GM12891 (cell line): ENCODE results near the gene AGTPBP1.

Experiments used
- POLR2A ChIP-seq: IDR thresholded peaks from 2 replicates; pipeline ENCODE4 v1.6.1; 2011; ENCODE audit warnings: low read depth, low read length, control low read depth
- POLR2AphosphoS5 ChIP-seq: IDR thresholded peaks from 2 replicates; pipeline ENCODE4 v1.6.1; 2011; ENCODE audit warnings: low read depth, low read length, control low read depth
- TAF1 ChIP-seq: IDR thresholded peaks from 2 replicates; pipeline ENCODE4 v1.6.1; 2011; ENCODE audit warnings: low read depth, low read length, control low read depth

DNA sequence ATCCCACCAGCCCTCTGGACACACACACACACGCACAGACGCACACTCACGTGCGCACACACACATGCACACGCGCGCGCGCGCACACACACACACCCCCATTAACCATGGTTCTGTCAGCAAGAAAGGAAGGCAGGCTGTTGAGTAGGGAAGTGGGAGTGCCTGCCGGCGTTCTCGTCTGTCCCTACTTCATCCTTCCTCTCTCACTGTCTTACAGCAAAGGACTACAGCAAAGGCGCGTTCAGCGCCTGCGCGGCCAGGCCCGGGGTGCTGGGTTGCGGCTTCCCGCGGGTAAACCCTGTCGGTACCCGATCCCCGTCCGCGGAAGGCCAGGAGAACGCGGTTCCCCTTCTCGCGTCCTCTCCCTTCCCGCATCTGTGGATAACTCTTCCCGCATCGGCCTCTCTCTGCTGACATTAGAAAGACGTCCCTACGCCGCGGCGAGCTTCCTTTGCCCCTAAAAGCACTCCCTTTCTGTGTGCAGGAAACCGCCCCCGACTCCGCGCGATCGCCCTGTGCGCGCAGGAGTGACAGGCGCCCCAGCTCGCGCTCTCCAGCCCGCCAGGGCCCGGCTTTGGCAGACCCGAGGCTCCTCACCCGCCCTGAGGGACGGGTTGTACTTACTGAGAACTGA, 219.2 kb downstream of the AGTPBP1 start:
- TF ChIP-seq POLR2A (no peak), POLR2AphosphoS5 (no peak), TAF1 (no peak)
